DND-41 (cell line): ENCODE measurements around the gene NEU2.

ENCODE experiments used
- CTCF ChIP-seq: IDR thresholded peaks from 2 replicates; pipeline ENCODE4 v1.5.1; 2012; ENCODE audit warnings: borderline replicate concordance, low read length, moderate library complexity, mild to moderate bottlenecking; ENCODE audit not compliant: poor library complexity, severe bottlenecking; ENCODE audit errors: extremely low read depth
- EZH2 ChIP-seq: IDR thresholded peaks from 3 replicates; pipeline ENCODE4 v1.6.1; 2012; ENCODE audit warnings: borderline replicate concordance, low read depth, mild to moderate bottlenecking, moderate library complexity, low read length, inconsistent platforms; ENCODE audit not compliant: severe bottlenecking

GRCh38 chr2:233031556-233032500 lies 644 bp upstream of the NEU2 start:
- TF ChIP-seq CTCF (no peak), EZH2 (no peak)
